Large intestine (tissue), 3 donors: ENCODE measurements around the gene CACTIN. TPM values are rescaled to one million over a fixed set of nuclear protein-coding genes. Genes with fewer than 3 reads are reported as not detected.
"Not testable (repeated sequence)": the region's sequence is repeated elsewhere in the genome, so short reads cannot be mapped to it uniquely, and the experiment has no call there.

Source experiments
- DNase-seq, 2 donors: peaks; one replicate each; pipeline versions ENCODE4 v3.0.0 to v3.0.0-alpha.2; 2013
- H3K27ac ChIP-seq: one replicate; pipeline ENCODE4 v1.5.1; 2013; ENCODE audit warnings: low read length
- H3K27me3 ChIP-seq: 2 replicates; pipeline ENCODE4 v1.6.1; 2013; ENCODE audit warnings: low read length; ENCODE audit not compliant: control insufficient read depth, insufficient read depth
- H3K36me3 ChIP-seq: 2 replicates; pipeline ENCODE4 v1.6.1; 2013; ENCODE audit warnings: low read length; ENCODE audit not compliant: control insufficient read depth, insufficient read depth
- H3K4me1 ChIP-seq: one replicate; pipeline ENCODE4 v1.6.1; 2013; ENCODE audit warnings: low read length; ENCODE audit not compliant: control insufficient read depth, insufficient read depth
- H3K4me3 ChIP-seq: one replicate; pipeline ENCODE4 v1.5.1; 2013; ENCODE audit warnings: low read length
- H3K9me3 ChIP-seq: one replicate; pipeline ENCODE4 v1.6.1; 2013; ENCODE audit warnings: mild to moderate bottlenecking, low read depth, low read length, moderate library complexity; ENCODE audit not compliant: control insufficient read depth
- WGBS: methylation state at CpG from one replicate; pipeline ENCODE4 v1.1.5; 2013; ENCODE audit warnings: low lambda C conversion rate; ENCODE audit not compliant: insufficient coverage; 5-methylcytosine and 5-hydroxymethylcytosine counted together
- polyA plus RNA-seq: library from polyadenylated mRNA; unstranded; fragments of 120-200 nt; gene quantifications from one replicate; pipeline ENCODE4 v1.2.1, GENCODE V29; 2013

Gene CACTIN
- polyA plus RNA-seq, 1 donor, result 17.5 TPM

- Histone ChIP-seq H3K27ac (peak overlapping the region; percentile 68), H3K9me3 (peaks cover 7% of the 10 kb centered on the region), H3K4me3 (no peak overlapping the region), H3K36me3 (peaks cover 12% of the 10 kb centered on the region), H3K4me1 (peaks cover 41% of the 10 kb centered on the region), H3K27me3 (no peaks in the 10 kb centered on the region)
- peak; percentile 45 to 61 for DNase-seq
- no CpG with 5 or more reads among the region's 33 CpGs for WGBS
These were observed 43.6 kb upstream of the CACTIN start for GRCh38 chr19:3669947-3670795.

GRCh38 chr19:3669082-3669946 lies 42.7 kb upstream of the CACTIN start:
- DNase-seq, result peak; percentile 43 to 66
- no peak overlapping the region for H3K4me3 ChIP-seq
- peaks cover 16% of the 10 kb centered on the region for H3K36me3 ChIP-seq
- H3K9me3 ChIP-seq, result peaks cover 7% of the 10 kb centered on the region
- peak overlapping the region; percentile 66 for H3K27ac ChIP-seq
- WGBS, result no CpG with 5 or more reads among the region's 39 CpGs
- no peaks in the 10 kb centered on the region for H3K27me3 ChIP-seq
- peaks cover 41% of the 10 kb centered on the region for H3K4me1 ChIP-seq

GRCh38 chr19:3668331-3669081 lies 41.9 kb upstream of the CACTIN start:
- Histone ChIP-seq H3K27ac (peak overlapping the region; percentile 66), H3K27me3 (no peaks in the 10 kb centered on the region), H3K4me3 (no peak overlapping the region), H3K36me3 (peaks cover 20% of the 10 kb centered on the region), H3K9me3 (peaks cover 2% of the 10 kb centered on the region), H3K4me1 (peaks cover 41% of the 10 kb centered on the region)
- WGBS, result no CpG with 5 or more reads among the region's 34 CpGs
- DNase-seq, result peak; percentile 82 to 89

GRCh38 chr19:3667766-3668165 lies 41.2 kb upstream of the CACTIN start:
- DNase-seq, result no peak
- Histone ChIP-seq H3K27me3 (no peaks in the 10 kb centered on the region), H3K4me1 (peaks cover 41% of the 10 kb centered on the region), H3K9me3 (no peaks in the 10 kb centered on the region), H3K4me3 (no peak overlapping the region), H3K36me3 (peaks cover 24% of the 10 kb centered on the region), H3K27ac (peak overlapping the region; percentile 66)
- no CpG with 5 or more reads among the region's 17 CpGs for WGBS

GRCh38 chr19:3667037-3667638 lies 40.5 kb upstream of the CACTIN start:
- no peak for DNase-seq
- no peak overlapping the region for H3K27ac ChIP-seq
- WGBS, result no CpG with 5 or more reads among the region's 18 CpGs
- H3K4me1 ChIP-seq, result peaks cover 39% of the 10 kb centered on the region
- H3K9me3 ChIP-seq, result peaks cover under 1% of the 10 kb centered on the region
- no peak overlapping the region for H3K4me3 ChIP-seq
- no peaks in the 10 kb centered on the region for H3K27me3 ChIP-seq
- H3K36me3 ChIP-seq, result peaks cover 25% of the 10 kb centered on the region

- H3K9me3 ChIP-seq, H3K27me3 ChIP-seq, DNase-seq, H3K4me3 ChIP-seq, H3K27ac ChIP-seq: not testable (repeated sequence)
- Histone ChIP-seq H3K4me1 (peaks cover 36% of the 10 kb centered on the region), H3K36me3 (peaks cover 32% of the 10 kb centered on the region)
- no CpG with 5 or more reads among the region's 14 CpGs for WGBS
These were observed 39.9 kb upstream of the CACTIN start for GRCh38 chr19:3666545-3666856.

GRCh38 chr19:3665681-3666544 lies 39.3 kb upstream of the CACTIN start:
- Histone ChIP-seq H3K36me3 (peaks cover 38% of the 10 kb centered on the region), H3K9me3 (peaks cover 7% of the 10 kb centered on the region), H3K4me3 (no peak overlapping the region), H3K27ac (no peak overlapping the region), H3K27me3 (no peaks in the 10 kb centered on the region), H3K4me1 (peaks cover 31% of the 10 kb centered on the region)
- peak; percentile 33 to 43 for DNase-seq
- no CpG with 5 or more reads among the region's 40 CpGs for WGBS

GRCh38 chr19:3664879-3665642 lies 38.5 kb upstream of the CACTIN start:
- Histone ChIP-seq H3K27me3 (no peaks in the 10 kb centered on the region), H3K27ac (no peak overlapping the region), H3K36me3 (peaks cover 43% of the 10 kb centered on the region), H3K4me1 (peaks cover 31% of the 10 kb centered on the region), H3K4me3 (no peak overlapping the region), H3K9me3 (peaks cover 7% of the 10 kb centered on the region)
- no peak for DNase-seq
- no CpG with 5 or more reads among the region's 19 CpGs for WGBS

GRCh38 chr19:3663838-3664237 lies 37.2 kb upstream of the CACTIN start:
- no CpG with 5 or more reads among the region's 18 CpGs for WGBS
- Histone ChIP-seq H3K4me3 (no peak overlapping the region), H3K4me1 (peaks cover 22% of the 10 kb centered on the region), H3K9me3 (peaks cover 7% of the 10 kb centered on the region), H3K36me3 (peaks cover 51% of the 10 kb centered on the region), H3K27me3 (no peaks in the 10 kb centered on the region), H3K27ac (no peak overlapping the region)
- DNase-seq, result no peak
